Measurements from ENCODE around the gene TSNAXIP1. TPM values are rescaled to one million over a fixed set of nuclear protein-coding genes. Genes with fewer than 3 reads are reported as not detected.

TSNAXIP1 gene, protein sequence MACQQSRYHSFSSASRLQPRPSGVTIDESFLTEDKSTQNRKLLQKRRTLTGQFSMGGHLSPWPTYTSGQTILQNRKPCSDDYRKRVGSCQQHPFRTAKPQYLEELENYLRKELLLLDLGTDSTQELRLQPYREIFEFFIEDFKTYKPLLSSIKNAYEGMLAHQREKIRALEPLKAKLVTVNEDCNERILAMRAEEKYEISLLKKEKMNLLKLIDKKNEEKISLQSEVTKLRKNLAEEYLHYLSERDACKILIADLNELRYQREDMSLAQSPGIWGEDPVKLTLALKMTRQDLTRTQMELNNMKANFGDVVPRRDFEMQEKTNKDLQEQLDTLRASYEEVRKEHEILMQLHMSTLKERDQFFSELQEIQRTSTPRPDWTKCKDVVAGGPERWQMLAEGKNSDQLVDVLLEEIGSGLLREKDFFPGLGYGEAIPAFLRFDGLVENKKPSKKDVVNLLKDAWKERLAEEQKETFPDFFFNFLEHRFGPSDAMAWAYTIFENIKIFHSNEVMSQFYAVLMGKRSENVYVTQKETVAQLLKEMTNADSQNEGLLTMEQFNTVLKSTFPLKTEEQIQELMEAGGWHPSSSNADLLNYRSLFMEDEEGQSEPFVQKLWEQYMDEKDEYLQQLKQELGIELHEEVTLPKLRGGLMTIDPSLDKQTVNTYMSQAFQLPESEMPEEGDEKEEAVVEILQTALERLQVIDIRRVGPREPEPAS
- 1 to 10 TPM in 2 of 4 donors, under 1 TPM in 2; 0.34 to 1.4 (median 0.87) TPM for total RNA-seq

- Histone ChIP-seq H3K27ac (peak within 1 kb of the TSS; percentile 84), H3K9me3 (no peaks in the 10 kb centered on the region), H3K4me3 (peak within 1 kb of the TSS; percentile 95), H3K4me1 (peaks cover 18% of the 10 kb centered on the region), H3K36me3 (peaks cover 5% of the 10 kb centered on the region), H3K27me3 (no peaks in the 10 kb centered on the region)
- TF ChIP-seq POLR2AphosphoS5 (IDR thresholded peaks at IDR 0.05) (peak in 2 of 3 donors; percentile 44 to 51), POLR2A (IDR thresholded peaks at IDR 0.05) (peak in 1 of 2 donors; percentile 70)
- TF ChIP-seq, protein P1, sequence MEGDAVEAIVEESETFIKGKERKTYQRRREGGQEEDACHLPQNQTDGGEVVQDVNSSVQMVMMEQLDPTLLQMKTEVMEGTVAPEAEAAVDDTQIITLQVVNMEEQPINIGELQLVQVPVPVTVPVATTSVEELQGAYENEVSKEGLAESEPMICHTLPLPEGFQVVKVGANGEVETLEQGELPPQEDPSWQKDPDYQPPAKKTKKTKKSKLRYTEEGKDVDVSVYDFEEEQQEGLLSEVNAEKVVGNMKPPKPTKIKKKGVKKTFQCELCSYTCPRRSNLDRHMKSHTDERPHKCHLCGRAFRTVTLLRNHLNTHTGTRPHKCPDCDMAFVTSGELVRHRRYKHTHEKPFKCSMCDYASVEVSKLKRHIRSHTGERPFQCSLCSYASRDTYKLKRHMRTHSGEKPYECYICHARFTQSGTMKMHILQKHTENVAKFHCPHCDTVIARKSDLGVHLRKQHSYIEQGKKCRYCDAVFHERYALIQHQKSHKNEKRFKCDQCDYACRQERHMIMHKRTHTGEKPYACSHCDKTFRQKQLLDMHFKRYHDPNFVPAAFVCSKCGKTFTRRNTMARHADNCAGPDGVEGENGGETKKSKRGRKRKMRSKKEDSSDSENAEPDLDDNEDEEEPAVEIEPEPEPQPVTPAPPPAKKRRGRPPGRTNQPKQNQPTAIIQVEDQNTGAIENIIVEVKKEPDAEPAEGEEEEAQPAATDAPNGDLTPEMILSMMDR (IDR thresholded peaks at IDR 0.05) = no peak
- peak; percentile 99 for DNase-seq (ENCODE audit: low spot score in 2 of 2)
- WGBS = under 1% methylated on average over 16 of the region's 54 CpGs
Measured at GRCh38 chr16:67806428-67807147, at the start of gene TSNAXIP1, which contains the start of gene RANBP10. TSS of gene TSNAXIP1 (plus strand) at chr16:67806889. CDS start at chr16:67807150, 261 bp downstream. TSS of gene RANBP10 (minus strand) at chr16:67806560. CDS start at chr16:67806536, 24 bp downstream.

DNA sequence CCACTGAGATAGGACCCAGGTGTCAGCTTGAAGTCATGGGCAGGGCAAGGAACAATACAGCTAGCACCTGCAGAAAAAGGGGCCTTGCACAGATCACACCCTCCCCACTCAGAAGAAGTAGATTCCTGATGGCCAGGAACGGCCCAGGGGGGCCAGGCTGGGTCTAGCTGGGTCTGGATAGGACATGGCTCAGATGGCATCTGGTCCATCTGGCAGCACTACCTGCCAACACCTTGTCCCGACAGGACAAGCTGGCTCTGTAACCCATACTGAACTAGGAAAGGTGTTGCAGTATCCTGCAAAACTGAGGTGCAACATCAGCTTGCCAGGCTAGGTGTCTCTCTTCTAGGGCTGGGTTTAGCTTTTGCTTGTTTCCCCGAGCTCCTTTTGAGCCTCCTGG is 48.7 kb upstream of the TSNAXIP1 start:
- Histone ChIP-seq H3K4me3 (no peak overlapping the region), H3K9me3 (no peaks in the 10 kb centered on the region), H3K36me3 (peaks cover 8% of the 10 kb centered on the region), H3K27me3 (no peaks in the 10 kb centered on the region), H3K4me1 (peaks cover 12% of the 10 kb centered on the region), H3K27ac (no peak overlapping the region)
- no peak for DNase-seq (ENCODE audit: low spot score in 2 of 2)
- 65% methylated on average over 3 of the region's 3 CpGs for WGBS
- no peak for TF ChIP-seq POLR2AphosphoS5 (IDR thresholded peaks at IDR 0.05)
- TF ChIP-seq, protein P1 (IDR thresholded peaks at IDR 0.05) = no peak
- no peak for TF ChIP-seq EP300 (IDR thresholded peaks at IDR 0.05)
- TF ChIP-seq POLR2A (IDR thresholded peaks at IDR 0.05) = no peak

- no peak for DNase-seq (ENCODE audit: low spot score in 2 of 2)
- no peaks in the 10 kb centered on the region for H3K9me3 ChIP-seq
- no peak overlapping the region for H3K27ac ChIP-seq
- WGBS = 90% methylated on average over 7 of the region's 7 CpGs
- H3K36me3 ChIP-seq = peaks cover 13% of the 10 kb centered on the region
- peaks cover 12% of the 10 kb centered on the region for H3K4me1 ChIP-seq
- no peak overlapping the region for H3K4me3 ChIP-seq
- no peaks in the 10 kb centered on the region for H3K27me3 ChIP-seq
- TF ChIP-seq POLR2AphosphoS5 (IDR thresholded peaks at IDR 0.05) = no peak
Measured at GRCh38 chr16:67758966-67759365, 47.7 kb upstream of the TSNAXIP1 start.

DNA sequence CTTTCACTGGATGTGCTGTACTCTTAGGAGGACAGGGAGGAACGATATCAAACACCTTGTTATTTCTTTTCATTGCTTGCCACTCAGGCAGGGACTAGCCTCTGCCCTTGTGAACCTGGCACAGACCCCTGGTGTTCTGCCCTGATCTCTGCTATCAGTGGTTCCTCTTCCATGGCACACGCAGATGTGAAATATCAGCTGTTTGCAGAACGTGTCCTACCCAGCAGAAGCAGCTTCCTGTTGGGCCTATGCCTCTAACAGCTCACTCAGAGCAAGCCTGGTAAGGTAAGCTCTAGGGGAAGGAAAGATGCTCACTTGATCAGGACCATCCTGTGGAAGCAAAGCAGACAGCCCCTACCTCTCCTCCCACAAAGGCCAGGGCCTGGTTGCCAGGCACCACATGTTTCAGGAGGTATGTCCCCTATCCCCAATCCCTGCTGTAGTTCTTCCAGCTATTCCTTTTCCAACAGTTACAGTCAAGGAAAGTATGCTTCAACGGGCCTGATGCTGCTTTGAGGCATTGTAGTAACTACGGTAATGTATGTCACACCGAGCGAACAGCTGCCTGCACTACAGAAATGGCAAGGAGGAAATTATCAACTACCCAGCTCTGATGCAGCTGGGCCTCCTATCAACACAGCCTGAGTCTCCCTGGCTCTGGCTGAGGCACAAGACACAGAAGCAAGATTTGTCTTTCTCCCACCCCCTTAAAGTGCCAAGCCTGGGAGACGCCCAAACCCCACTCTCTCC is 46.3 kb upstream of the TSNAXIP1 start:
- Histone ChIP-seq H3K4me1 (peaks cover 12% of the 10 kb centered on the region), H3K27ac (peak overlapping the region; percentile 22), H3K27me3 (no peaks in the 10 kb centered on the region), H3K9me3 (no peaks in the 10 kb centered on the region), H3K36me3 (peaks cover 13% of the 10 kb centered on the region), H3K4me3 (no peak overlapping the region)
- DNase-seq (ENCODE audit: low spot score in 2 of 2) = no peak
- WGBS = 50% methylated on average over 8 of the region's 8 CpGs
- TF ChIP-seq, protein P1 (IDR thresholded peaks at IDR 0.05) = no peak
- TF ChIP-seq POLR2AphosphoS5 (IDR thresholded peaks at IDR 0.05) (no peak), EP300 (IDR thresholded peaks at IDR 0.05) (no peak), POLR2A (IDR thresholded peaks at IDR 0.05) (no peak)

- Histone ChIP-seq H3K9me3 (no peaks in the 10 kb centered on the region), H3K36me3 (peaks cover 13% of the 10 kb centered on the region), H3K27ac (peak overlapping the region; percentile 22), H3K4me1 (peaks cover 12% of the 10 kb centered on the region), H3K4me3 (no peak overlapping the region), H3K27me3 (no peaks in the 10 kb centered on the region)
- WGBS = 66% methylated on average over 4 of the region's 4 CpGs
- DNase-seq (ENCODE audit: low spot score in 2 of 2) = no peak
- TF ChIP-seq EP300 (IDR thresholded peaks at IDR 0.05) (no peak), POLR2A (IDR thresholded peaks at IDR 0.05) (no peak)
- TF ChIP-seq, protein P1 (IDR thresholded peaks at IDR 0.05) = no peak
Measured at GRCh38 chr16:67760956-67761230, 45.8 kb upstream of the TSNAXIP1 start.

All from suprapubic skin (tissue), 4 donors.